T-helper 9 cell (primary cell): ENCODE data around the gene GJD3.

Experiments used
- DNase-seq: peaks from one replicate; pipeline ENCODE4 v3.0.0-alpha.2; 2020

Gene GJD3

DNA sequence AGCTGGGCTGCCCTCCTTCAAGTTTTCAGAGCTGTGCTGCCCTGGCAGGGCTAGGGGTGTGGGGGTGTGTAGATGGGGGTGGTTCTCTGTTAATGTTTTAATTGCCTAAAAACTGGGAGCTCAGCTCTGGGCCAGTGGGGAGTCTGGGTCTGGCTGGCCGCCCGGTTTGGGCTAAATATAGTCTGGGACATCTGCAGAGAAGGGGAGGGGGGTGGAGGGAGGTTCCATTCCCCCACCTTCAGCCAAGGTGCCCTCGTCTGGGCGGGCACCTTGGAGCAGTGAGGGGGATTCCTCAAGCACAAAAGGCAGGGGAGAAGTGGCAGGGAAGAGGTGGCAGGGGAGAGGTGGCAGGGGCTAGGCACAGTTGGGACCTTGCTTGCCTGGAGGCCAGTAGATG is 42.6 kb downstream of the GJD3 start:
- no peak for DNase-seq

DNA sequence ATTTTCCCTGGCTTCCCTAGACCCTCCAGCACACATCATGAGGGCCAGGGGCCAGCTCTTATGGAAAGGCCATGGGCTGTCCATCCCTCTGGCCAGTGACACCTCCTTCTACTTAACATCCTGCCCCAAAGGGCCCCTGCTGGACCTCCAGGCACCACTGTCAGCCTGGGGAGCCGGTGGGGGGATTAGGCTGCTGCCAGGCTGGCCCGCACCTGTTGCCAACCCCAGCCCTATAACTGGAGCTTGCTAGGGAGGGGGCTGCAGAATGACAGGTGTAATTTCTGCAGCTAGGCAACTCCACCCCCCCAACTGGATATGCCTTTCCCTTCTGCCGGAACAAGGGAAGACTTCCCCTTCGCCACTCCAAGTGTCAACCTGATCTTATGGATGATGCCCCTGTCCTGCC is 43.0 kb downstream of the GJD3 start:
- DNase-seq = no peak

DNA sequence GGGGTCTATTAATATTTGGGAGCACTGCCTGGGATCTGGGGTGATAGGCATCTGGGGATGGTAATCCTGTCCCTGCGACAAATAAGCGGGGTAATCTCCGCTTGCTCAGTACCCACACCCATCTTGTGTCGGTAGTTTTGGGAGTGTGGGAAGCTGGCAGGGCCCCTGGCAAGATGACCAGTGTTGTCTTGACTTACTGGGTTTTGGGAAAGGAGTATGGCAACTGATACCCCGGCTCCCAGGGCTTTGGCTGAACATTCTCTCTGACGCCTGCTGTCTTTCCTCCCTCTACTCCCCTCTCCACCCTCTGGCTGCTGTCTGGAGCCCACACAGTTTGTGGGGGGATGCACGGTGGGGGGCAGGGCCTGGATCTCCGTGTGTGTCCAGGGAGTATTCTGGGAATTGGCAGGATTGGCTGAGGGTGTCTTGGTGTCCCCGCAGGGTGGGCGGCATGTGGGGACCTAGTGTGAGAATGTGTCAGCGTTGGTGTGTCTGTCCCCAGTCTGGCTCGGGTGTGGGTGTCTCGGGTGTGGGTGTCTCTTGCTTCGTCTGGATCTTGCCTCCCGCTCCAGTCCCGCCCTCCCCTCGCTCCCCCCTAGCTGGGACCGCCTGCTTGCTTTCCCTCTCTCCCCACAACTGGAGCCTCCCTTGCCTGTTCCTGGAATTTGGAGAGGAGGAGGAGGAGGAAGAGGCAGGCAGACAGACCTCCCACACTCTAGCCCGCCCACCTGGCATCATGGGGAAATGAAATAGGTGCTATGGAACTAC is 43.6 kb downstream of the GJD3 start:
- peak; percentile 67 for DNase-seq

DNA sequence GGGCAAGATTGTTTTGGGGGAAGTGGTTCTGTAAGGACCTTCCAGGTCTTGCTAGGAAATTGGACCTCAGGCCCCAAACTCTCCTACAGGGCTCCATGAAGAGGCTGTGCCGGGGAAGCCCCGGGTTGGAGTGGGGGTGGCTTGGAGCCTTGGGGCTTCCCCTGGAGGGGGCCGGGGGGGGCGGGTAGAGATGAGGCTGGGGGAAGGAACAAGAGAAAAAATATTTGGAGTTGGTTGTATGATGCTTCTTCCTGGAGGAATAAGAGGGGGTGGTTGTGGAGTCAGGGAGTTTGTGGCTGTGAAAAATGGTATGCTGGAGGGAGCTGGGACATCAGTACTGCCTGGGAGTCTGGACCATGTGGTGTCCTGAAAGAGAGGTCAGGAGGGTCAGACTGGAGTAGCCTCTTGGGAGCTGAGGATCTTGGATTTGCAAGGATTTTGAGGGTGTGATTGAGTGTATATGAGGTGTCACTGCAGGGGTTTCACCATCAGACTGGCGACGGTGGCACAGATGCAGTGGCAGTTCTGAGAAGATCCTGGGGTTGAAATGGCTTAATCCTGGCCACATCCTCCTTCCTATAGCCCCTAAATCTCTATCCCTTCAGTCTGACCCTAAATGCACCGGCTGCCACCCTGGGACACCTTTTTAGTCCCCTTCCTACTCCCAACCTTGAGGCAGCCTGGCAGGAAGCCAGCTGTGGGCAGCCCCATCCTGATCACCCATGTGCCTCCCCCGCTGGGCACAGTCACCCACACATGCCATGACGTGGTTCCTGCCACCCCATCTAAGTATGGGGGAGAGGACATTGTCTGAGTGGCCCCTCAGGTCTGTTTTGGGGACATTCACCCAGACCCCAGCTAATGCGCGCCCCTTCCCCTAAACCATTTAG is 44.6 kb downstream of the GJD3 start:
- peak; percentile 83 for DNase-seq

DNA sequence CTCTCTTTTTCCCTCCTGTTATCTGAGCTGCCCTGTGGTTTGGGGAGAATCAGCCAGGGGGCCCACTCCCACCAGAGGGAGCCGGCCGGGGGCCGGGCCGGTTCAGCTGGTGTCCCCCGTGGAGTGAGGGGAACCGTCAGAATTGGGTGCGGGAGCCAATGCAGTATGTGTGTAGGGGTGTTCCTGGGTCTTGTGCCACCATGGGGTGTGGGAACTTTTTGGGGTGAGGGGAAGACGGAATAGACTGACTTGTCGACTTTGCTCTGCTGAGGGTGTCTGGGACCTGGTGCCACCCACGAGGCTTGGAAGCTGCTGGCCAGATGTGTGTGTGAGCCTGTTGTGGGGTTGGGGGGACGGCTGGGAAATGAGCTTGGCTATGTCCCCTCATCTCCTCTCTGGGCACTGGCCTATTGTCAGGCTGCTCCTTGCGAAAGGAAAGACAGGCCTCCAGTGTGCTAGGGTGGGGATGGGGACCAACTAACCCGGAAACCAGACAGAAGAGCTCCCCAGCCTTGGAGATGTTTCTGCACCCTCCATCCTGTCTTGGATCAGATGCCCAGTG is 45.6 kb downstream of the GJD3 start:
- DNase-seq = no peak

DNA sequence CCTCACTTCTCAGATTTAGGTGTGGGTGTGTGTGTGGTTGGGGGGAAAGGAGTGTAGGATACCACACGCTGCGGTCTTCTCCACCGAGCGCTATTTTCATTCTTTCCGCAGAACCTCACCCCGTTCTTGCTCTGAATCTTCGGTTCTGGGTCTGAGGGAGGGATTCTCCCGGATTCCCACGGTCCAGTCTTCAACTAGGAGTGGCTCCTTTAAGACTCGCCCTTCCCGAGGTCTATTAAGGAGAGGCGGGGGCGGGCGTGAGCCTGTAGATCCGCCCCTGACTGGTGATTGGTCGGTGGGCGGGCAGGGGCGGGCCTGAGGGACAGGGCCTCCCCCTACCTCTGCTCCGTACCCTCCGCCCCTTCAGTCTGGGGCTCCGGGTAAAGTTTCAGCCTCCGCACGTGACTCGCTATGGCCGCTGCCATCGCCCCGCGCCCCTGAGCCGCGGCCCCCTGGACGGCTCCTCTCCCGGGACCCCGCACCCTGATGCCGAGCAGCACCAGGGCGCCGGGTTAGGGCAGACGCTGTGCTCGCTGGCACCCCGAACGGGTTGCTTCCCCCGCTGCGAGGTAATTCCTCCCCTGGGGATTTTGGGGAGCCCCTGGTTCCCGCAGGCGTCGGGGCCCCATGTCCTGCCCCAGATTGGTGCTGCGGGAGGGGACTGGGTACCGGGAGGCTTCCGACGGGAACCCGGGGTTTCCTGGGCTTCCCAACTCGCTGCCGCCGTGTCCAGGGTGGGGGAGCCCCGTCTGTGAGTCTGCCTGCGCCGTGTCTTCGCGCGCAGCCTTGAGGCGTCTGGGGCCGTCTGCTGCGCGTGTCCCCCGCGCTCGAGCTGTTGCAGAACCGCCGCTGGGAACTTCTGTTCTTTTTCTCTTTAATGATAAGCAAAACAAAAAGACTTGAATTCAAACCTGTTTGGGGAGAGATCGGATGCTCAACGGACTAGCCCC is 46.4 kb downstream of the GJD3 start:
- DNase-seq = peak; percentile 89

DNA sequence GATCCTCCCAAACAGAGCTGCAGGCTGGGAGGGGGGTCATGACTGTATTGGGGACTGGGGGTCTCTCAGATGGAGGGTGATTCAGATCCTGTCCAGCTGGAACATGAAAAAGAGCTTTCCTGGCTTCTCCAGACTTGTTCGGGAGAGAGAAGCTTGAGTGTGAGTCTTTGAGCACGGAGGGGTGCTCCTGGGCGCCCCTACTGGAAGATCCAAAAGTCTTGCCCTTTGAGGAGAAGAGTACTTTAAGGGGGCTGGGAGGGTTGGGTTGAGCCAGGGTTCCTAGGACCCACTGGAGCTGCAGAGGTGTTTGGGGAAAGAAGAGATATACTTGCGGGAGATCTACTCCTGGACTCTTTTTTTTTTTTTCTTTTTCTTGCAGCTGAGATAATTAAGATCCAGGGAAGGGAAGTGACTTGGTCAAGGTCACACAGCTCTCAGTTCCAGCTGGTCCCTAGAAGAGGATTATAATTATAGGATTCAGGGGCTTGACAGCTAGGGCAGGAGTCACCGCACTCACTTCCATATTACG is 47.1 kb downstream of the GJD3 start:
- DNase-seq = no peak

DNA sequence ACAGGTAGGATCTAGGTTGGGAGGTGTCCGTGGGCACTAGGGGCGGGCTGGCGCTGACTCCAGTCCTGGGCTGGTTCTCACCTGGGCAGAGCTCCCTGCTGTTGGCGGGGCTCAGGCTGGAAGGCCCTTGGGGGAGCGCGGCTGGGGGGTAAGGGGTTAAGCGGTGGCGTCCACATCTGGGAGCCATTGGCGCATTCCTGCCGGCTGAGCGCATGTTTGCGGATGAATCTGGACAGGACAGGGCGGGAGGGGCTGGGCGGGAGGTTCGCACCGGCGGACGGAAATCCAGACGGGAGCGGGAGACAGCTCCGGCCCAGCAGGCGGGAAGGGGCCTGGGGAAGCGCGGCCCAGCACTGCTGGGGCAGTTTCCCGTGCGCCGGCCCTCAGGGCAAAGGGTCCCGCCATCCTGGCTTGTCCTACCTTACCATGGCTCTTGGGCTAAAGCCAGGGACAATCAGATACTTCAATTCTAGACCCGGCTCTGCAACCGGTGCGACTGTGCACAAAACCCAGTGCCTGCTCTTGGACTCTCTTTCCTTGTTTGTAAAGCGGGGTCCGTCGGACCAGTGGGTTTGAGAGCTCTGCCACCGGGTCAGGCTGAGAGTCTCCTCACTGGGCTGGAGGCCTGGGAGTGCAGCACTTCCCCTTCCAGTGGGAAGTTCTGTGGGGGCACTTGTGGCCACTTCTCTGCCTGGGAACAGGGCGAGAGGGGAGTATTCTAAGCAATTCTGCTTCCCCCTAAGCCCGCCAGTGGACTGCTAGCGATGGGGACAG is 47.8 kb downstream of the GJD3 start:
- no peak for DNase-seq

DNA sequence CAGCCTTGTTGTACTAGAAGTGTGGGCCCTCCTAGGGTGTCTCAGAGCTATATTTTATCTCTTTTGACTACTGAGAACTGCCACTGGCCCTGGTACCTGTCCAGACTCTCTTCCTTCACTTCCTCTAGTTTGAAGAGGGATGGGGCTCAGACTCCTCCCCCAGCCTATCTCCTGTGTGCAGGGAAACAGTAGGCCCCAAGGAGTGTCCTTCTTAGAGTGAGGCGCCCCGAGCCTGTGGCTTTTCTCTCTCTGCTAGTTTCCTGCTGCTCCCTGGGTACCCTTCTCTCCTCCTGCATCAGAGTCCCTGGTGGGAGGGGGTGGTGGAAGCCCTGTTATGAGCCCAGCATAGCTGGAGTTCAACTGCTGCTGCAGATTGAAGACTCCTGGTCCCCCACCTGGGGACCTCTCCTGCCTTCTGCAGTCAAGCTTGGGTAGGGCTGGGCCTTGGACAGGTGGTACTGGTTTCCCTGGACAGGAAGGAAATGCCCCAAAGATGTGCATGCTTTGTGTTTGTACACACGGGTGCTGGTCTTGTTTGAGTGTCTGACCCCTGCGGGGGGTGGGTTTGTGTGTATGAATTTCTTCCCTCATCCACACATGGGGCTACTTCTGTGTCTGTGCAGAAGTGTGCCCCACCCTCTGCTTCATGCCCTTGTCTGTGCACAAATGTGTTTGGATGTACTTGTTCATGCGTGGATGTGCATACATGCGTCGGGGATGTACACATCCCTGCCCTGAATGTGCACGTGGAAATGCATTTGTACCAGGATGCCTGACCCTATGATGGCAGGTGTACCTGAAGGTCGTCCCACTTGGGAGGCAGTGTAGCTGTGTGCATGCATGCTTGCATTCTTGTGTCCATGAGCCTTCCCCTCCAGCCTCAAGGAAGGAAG is 48.6 kb downstream of the GJD3 start:
- no peak for DNase-seq

DNA sequence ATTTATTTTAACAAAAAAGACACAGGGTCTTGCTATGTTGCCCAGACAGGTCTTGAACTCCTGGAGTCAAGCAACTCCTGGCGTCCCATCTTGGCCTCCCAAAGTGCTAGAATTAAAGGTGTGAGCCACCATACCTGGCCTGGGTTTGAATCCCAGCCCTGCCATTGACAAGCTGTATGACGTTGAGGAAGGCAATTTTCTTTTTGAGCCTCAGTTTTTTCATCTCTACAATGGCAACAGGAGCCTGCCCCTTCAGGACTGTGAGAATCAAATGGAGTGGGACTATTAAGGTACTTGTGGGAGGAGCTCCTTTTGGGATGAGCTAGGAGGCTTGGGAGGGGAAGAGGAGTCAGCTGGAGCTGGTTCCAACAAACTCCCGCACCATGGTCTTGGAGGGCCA is 49.3 kb downstream of the GJD3 start:
- DNase-seq = no peak

DNA sequence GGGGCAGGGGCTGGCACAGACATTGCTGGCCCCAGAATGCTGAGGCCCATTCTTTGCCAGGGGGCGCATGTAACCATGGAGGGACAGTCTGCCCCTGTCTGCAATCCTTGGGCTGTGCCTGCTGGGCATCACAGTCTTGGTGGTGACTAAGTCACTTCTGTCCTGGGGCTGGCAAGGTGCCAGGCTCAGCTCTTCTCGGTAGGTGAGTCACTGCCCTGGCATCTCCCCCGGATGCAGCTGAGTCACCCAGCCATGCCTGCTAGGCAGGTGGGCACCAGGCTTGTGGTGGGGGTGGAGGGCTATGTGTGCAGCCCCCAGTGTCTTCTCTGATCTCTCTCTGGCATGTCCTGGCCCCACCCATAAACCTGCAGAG is 50.0 kb downstream of the GJD3 start:
- peak; percentile 82 for DNase-seq

DNA sequence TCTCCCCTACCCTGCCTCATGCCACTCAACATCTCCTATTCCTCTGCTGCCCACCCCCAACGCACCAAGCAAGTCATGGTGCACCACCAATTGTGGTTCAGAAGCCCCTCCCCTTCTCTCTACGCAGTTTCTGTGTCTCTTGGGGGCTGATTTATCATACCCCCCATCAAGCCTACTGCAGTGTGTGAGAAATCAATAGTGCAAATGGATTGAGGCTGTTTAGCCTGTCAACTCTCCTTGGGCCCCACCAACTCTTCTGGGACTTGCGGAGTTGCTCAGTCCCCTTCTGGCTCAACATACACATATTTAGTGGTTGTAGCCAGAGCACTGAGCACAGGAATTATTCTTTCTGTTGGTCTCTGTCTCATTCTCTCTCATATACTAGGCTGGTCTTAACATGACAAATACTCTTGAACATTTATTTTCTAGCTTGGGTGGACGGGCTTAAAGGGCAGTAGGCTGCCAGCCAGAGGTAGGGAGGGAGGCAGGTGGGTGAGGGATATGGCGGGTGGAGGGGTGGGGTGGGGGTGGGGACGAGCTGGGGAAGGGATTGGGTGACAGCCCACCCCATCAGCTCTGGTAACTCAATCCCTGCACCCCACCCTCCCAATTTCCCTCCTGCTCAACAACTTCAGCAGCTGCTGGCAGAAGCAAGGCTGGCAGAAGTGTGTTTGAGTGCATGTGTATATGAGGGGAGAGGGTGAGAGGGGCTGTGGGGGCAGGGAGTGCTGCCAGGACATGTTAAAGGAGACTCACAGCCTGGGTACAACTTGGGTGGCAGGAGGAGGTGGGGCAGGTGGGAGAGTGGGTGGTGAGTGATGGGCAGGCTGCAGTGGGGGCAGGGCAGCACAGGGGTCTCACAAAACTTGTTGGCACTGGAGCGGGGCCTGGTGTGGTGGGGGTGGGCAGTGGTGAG is 50.6 kb downstream of the GJD3 start:
- DNase-seq = no peak
